DND-41 (cell line): ENCODE measurements around the gene MB21D2.

ENCODE experiments used
- ATAC-seq: fragments of 200-7000 bp; cut with Tn5 transposase; 3 replicates; pipeline ENCODE4 v1.9.1; 2021; ENCODE audit warnings: low read depth; ENCODE audit not compliant: insufficient read depth
- DNase-seq: peaks from one replicate; pipeline ENCODE4 v3.0.0-alpha.2; 2020
- H2AFZ ChIP-seq: 2 replicates; pipeline ENCODE4 v1.6.0; 2012; ENCODE audit warnings: low read depth, low read length
- H3K27ac ChIP-seq: 2 replicates; pipeline ENCODE4 v1.5.1; 2012; ENCODE audit warnings: low read length, inconsistent platforms
- H3K27me3 ChIP-seq: fragments of 200-600 bp; sonication (generic); 2 replicates; pipeline ENCODE4 v1.6.0; 2012; ENCODE audit warnings: low read length, mild to moderate bottlenecking, inconsistent platforms; ENCODE audit not compliant: insufficient read depth, poor library complexity
- H3K36me3 ChIP-seq: 2 replicates; pipeline ENCODE4 v1.5.1; 2012; ENCODE audit warnings: low read length, inconsistent platforms; ENCODE audit not compliant: insufficient read depth
- H3K4me1 ChIP-seq: 2 replicates; pipeline ENCODE4 v1.5.1; 2012; ENCODE audit warnings: mild to moderate bottlenecking, low read length; ENCODE audit not compliant: insufficient read depth
- H3K4me2 ChIP-seq: 2 replicates; pipeline ENCODE4 v1.6.0; 2012; ENCODE audit warnings: mild to moderate bottlenecking, moderate library complexity, low read length, inconsistent platforms; ENCODE audit not compliant: insufficient read depth
- H3K4me3 ChIP-seq, 2 experiments: fragments of 200-600 bp in 1 of 2; shearing (Covaris generic) in 1 of 2; 2 replicates each; pipeline ENCODE4 v1.5.1; 2012 to 2016; ENCODE audit warnings: inconsistent platforms in 2 of 2, low read length in 2 of 2, mild to moderate bottlenecking in 2 of 2, low read depth in 1 of 2, moderate library complexity in 1 of 2
- H3K79me2 ChIP-seq: 2 replicates; pipeline ENCODE4 v1.6.0; 2012; ENCODE audit warnings: low read length, inconsistent platforms; ENCODE audit not compliant: insufficient read depth
- H3K9ac ChIP-seq: 2 replicates; pipeline ENCODE4 v1.6.0; 2012; ENCODE audit warnings: low read depth, mild to moderate bottlenecking, inconsistent platforms, low read length, moderate library complexity
- H3K9me3 ChIP-seq: 2 replicates; pipeline ENCODE4 v1.5.1; 2012; ENCODE audit warnings: low read length, moderate library complexity, mild to moderate bottlenecking, inconsistent platforms; ENCODE audit not compliant: insufficient read depth, severe bottlenecking
- H4K20me1 ChIP-seq: 2 replicates; pipeline ENCODE4 v1.6.0; 2012; ENCODE audit warnings: low read length; ENCODE audit not compliant: insufficient read depth
- CTCF ChIP-seq: IDR thresholded peaks from 2 replicates; pipeline ENCODE4 v1.5.1; 2012; ENCODE audit warnings: borderline replicate concordance, low read length, moderate library complexity, mild to moderate bottlenecking; ENCODE audit not compliant: poor library complexity, severe bottlenecking; ENCODE audit errors: extremely low read depth
- EZH2 ChIP-seq: IDR thresholded peaks from 3 replicates; pipeline ENCODE4 v1.6.1; 2012; ENCODE audit warnings: borderline replicate concordance, low read depth, mild to moderate bottlenecking, moderate library complexity, low read length, inconsistent platforms; ENCODE audit not compliant: severe bottlenecking

MB21D2 gene

GRCh38 chr3:192892981-192893700 is 24.5 kb downstream of the MB21D2 start:
- Histone ChIP-seq H2AFZ (no peak overlapping the region), H3K9ac (no peak overlapping the region), H3K4me1 (no peaks in the 10 kb centered on the region)

GRCh38 chr3:192890347-192891335 is 27.0 kb downstream of the MB21D2 start:
- Histone ChIP-seq H3K27me3 (peaks cover 8% of the 10 kb centered on the region), H3K27ac (no peak overlapping the region), H3K9ac (no peak overlapping the region), H3K36me3 (no peaks in the 10 kb centered on the region), H3K9me3 (no peaks in the 10 kb centered on the region), H2AFZ (no peak overlapping the region), H3K79me2 (no peaks in the 10 kb centered on the region), H3K4me1 (no peaks in the 10 kb centered on the region), H3K4me3 (no peak overlapping the region), H4K20me1 (no peaks in the 10 kb centered on the region), H3K4me2 (no peak overlapping the region)
- DNase-seq (no peak), ATAC-seq (no peak)
- no peak for TF ChIP-seq CTCF
- TF ChIP-seq EZH2: no peak

More at GRCh38 chr3:192892981-192893700, 24.5 kb downstream of the MB21D2 start:
- Histone ChIP-seq H3K36me3 (no peaks in the 10 kb centered on the region), H3K4me3 (no peak overlapping the region), H3K27ac (no peak overlapping the region), H3K79me2 (no peaks in the 10 kb centered on the region), H4K20me1 (no peaks in the 10 kb centered on the region), H3K4me2 (no peak overlapping the region), H3K9me3 (no peaks in the 10 kb centered on the region), H3K27me3 (peaks cover 8% of the 10 kb centered on the region)
- ATAC-seq (peak; percentile 59; the same call in 2 of the 3 replicates), DNase-seq (peak; percentile 22)
- no peak for TF ChIP-seq EZH2
- no peak for TF ChIP-seq CTCF

- no peaks in the 10 kb centered on the region for H3K4me1 ChIP-seq
- H3K9ac ChIP-seq: no peak overlapping the region
- no peaks in the 10 kb centered on the region for H3K79me2 ChIP-seq
- H3K27me3 ChIP-seq: peaks cover 8% of the 10 kb centered on the region
- H3K4me2 ChIP-seq: no peak overlapping the region
- no peaks in the 10 kb centered on the region for H3K9me3 ChIP-seq
- H2AFZ ChIP-seq: no peak overlapping the region
- TF ChIP-seq CTCF: no peak
- TF ChIP-seq EZH2: no peak
- H3K36me3 ChIP-seq: no peaks in the 10 kb centered on the region
- no peaks in the 10 kb centered on the region for H4K20me1 ChIP-seq
- no peak overlapping the region for H3K4me3 ChIP-seq
- ATAC-seq: no peak
- DNase-seq: no peak
- no peak overlapping the region for H3K27ac ChIP-seq
Measured at GRCh38 chr3:192889679-192890078, 28.0 kb downstream of the MB21D2 start.
